ENCODE measurements around the gene TSPAN4.

TSPAN4 gene

GRCh38 chr11:905952-906351 lies 63.3 kb downstream of the TSPAN4 start:
- DNase-seq (ENCODE audit: low read depth in 2 of 2, low spot score in 1 of 2) = no peak

- DNase-seq (ENCODE audit: low read depth in 2 of 2, low spot score in 1 of 2) = no peak
These were observed 65.0 kb downstream of the TSPAN4 start for GRCh38 chr11:907668-908067.

DNA sequence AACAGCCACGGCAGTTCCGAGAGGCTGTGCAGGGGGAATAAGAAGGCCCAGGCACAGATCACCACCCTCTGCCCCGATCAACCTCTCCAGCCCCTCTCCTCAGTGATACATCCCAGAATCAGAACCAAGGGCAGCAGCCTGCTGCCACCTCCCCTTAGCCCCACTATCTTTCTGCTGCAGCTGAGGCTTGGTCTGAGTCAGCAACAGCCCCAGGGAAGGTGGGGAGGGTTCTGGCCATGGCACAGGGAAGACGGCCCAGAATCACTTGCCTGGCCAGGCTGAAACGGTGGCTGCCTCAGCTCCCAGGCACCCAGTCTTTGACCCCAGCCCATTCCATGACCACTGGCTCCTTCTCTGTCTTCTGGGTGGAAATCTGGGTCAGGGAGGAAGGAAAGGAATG lies 65.6 kb downstream of the TSPAN4 start:
- no peak for DNase-seq (ENCODE audit: low read depth in 2 of 2, low spot score in 1 of 2)

DNA sequence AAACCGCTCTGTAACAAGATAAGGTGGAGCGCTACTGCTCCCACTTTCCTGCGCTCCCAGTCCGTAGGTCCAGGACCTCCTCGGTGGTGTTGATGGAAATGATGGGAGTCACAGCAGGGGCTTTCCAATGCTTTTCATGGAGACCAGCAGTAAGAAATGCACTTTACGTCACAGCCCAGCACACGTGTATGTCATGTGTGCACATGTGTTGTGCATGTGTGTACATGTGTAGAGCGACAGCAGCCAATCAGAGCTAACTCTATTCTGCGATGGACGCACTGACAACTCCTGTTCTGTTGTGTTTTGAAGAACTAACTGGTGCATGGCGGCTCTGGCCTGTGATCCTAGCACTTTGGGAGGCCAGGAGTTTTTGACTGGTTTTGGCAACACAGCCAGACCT lies 66.8 kb downstream of the TSPAN4 start:
- no peak for DNase-seq (ENCODE audit: low read depth in 2 of 2, low spot score in 1 of 2)

DNA sequence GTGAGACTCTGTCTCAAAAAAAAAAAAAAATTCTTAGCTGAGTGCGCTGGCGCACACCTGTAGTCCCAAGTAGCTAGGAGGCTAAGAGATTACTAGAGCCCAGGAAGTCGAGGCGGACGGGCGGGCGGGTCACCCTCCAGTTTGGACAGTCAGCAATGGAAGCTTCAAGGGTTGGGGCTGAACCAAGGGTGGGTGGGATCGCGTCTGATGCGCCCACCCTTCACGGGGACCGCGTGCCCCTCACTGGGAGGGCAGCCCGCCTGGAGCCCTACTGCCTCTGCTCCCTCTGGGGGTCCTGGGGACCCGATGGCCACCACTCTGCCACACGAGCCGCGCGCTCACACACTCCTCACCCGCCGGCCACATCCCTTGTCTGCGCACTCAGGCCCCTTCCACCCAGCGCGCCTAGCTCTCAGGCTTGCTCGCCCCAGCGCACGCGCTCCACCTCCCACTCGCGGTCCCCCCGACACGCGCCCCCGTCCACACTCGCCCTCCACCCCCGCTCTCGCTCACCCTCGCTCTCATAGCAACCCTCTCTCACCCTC lies 67.5 kb downstream of the TSPAN4 start:
- peak in 1 of 2 donors; percentile 59 for DNase-seq (ENCODE audit: low read depth in 2 of 2, low spot score in 1 of 2)

DNA sequence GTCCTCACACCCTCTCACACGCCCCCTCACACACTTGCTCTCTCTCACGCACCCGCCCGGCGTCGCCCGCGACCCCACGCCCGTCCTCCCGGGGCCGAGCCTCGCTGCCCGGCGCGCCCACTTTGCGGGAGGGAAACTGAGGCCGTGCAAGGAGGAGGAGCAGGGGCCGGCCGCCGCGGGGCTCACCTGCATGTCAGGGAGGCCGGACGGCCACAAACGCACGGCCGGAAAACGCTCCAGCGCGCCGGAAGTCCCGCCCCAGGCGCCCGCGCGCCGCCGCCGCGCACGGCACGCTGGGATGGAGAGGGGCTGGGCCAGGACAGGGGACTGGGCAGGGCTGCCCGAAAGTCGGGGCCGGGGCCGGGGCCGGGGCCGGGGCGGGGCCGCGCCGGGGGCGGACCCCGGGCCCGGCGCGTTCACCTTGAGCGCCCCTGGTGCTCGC lies 68.0 kb downstream of the TSPAN4 start, which contains the start of gene CHID1:
Gene CHID1, minus strand, starts transcription at position 222 of the 442 bp plus-strand sequence. CDS start 5,994 bp downstream, outside the sequence.
- peak; percentile 62 to 65 for DNase-seq (ENCODE audit: low read depth in 2 of 2, low spot score in 1 of 2)

DNA sequence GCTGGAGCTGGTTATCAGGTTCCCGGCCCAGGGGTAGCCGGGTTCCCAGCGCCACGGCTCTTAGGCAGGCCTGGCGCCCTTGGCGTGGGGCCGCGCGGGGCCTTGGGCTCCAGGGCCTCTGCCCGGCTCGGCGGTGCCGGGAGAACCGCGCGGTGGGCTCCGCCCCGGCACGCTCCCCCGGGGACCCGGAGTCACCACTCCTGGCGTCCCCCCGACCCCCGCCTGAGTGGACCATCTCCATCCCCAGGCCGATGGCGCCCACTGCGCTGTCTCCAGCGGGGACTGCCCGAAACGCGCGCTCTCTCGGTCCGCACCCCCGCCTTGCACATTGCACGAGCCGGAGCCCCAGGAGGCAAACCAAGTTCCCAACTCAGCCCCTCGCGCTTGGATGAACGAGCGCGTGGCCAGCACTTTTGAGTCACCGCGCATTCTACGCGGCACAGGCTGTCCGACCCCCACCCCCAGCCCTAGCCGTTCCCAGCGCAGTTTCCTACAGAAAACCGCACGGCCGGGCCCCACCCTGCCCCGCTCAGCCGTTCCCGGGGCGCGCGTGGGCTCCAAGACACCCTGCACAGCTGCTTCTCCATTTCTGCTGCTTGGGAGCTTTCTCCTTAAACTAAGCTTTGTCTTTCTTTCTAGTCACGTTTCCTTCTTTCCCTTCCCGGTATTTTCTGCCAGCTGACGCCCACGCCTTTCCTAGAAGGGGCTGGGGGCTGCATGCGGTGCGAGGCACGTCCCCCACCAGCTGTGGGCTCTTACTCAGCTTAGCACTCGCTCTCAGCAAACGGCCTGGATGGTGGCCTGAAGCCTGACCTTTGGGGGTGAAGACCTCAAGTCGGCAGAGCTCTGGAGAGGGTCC lies 68.6 kb downstream of the TSPAN4 start:
- DNase-seq (ENCODE audit: low read depth in 2 of 2, low spot score in 1 of 2) = no peak

DNA sequence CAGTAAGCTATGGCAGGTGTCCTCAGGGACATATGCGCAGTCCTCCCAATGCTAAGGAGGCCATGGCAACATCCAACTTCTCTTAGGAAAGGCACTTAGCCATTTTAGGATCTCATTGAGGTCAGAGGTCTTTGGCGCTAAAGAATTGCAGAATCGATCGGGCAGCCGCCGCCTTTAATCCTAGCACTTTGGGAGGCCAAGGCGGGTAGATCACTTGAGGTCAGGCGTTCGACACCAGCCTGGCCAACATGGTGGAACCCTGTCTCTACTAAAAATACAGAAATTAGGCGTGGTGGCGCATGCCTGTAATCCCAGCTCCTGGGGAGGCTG lies 69.2 kb downstream of the TSPAN4 start:
- DNase-seq (ENCODE audit: low read depth in 2 of 2, low spot score in 1 of 2) = no peak

DNA sequence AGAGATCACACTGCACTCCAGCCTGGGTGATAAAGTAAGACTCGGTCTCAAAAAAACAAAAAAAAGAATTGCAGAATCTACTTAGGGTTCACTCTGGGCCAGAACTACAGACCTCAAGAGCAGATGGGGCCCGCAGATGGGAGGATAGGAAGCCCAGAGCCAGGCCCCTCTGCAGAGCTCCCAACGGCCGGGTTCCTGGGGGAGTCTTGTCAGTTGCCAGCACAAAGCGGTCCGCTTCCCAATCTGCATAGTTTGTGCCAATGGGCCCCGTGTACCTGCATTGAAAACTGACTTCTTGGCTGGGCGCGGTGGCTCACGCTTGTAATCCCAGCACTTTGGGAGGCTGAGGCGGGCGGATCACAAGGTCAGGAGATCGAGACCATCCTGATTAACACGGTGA lies 69.6 kb downstream of the TSPAN4 start:
- DNase-seq (ENCODE audit: low read depth in 2 of 2, low spot score in 1 of 2) = no peak

DNA sequence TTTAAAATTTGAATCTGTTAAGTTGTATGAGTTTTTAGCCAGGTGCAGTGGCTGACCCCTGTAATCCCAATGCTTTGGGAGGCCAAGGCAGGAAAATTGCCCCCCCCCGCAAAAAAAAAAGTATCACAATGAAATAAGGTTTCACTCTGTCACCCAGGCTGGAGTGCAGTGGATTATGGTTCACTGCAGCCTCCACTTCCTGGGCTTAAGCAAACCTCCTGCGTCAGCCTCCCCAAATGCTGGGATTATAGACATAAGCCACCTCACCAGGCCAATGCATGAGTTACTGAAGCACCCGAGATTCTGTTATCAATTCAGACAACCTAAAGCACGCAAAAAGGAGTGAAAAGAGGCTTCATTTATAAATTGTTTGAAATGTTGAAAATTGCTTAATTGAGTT lies 70.4 kb downstream of the TSPAN4 start:
- no peak for DNase-seq (ENCODE audit: low read depth in 2 of 2, low spot score in 1 of 2)

- no peak for DNase-seq (ENCODE audit: low read depth in 2 of 2, low spot score in 1 of 2)
These were observed 71.6 kb downstream of the TSPAN4 start for GRCh38 chr11:914204-914603.

DNA sequence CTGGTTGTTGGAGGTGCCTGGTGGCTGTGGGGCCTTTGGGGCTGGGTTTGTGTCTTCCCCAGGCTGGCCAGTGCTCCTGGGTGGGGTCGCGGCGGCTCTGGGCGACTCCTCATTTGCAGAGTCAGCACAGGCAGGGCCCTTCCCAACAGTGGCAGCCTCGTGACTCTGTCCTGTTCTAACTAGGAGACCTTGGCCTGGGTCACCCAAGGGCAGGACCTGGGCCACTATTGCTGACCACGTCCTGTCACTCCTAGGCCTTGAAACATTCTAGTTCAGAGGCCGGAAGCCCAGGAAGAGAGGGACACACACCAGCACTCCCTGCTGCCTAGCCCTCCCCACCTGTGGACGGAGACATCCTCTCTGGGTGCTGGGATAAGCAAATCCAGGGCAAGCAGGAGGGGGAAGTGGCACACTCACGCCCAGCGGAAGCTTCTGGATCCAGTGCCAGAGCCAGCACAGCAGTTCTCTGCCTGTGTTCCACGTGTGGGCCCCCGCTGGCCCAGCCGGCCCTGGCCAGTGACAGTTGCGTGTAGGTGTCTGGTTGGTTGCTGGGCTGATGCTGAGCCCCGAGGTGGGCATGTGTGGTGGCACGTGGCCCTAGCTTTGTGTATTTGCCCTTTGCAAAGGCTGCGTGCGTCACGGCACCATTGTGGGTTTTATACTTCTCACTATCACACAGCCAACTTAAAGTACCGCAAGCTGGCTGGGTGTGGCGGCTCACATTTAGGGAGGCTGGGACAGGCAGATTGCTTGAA lies 72.3 kb downstream of the TSPAN4 start:
- no peak for DNase-seq (ENCODE audit: low read depth in 2 of 2, low spot score in 1 of 2)
